ENCODE results near the gene RGMA. TPM values are rescaled to one million over a fixed set of nuclear protein-coding genes. Genes with fewer than 3 reads are reported as not detected.

Gene RGMA
- total and polyA plus RNA-seq, 10 of the 15 experiments (the other 5 are each of a cell fraction or from before 2014, with no cell fraction given): not detected

DNA sequence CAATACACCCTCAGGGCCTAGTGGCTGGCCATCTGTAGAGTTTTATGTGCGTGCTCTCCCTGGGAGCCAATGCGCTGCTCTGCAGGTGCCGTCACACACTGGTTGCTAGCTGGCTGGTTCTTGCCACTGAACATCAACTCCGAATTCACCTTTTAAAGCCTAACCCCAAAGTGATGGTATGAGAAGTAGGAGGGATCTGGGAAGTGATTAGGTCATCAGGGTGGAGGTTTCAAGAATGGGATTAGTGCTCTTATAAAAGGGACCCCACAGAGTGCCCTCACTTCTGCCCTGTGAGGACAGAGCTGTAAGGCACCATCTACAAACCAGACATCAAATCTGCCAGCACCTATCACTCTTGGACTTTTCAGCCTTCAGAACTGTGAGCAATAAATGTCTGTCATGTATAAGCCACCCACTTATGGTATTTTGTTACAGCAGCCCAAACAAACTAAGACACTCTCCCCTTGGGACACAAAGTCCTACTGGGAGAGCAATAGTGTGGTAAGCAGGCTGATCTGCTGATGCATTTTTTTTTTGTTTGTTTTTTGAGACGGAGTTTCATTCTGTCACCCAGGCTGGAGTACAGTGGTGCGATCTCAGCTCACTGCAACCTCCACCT lies 20.3 kb downstream of the RGMA start (continued):
- TF ChIP-seq ASH2L (IDR thresholded peaks at IDR 0.05; ENCODE audit: borderline replicate concordance, low read depth): no peak
- TF ChIP-seq HDAC6 (IDR thresholded peaks at IDR 0.05; ENCODE audit: unreplicated experiment): no peak

DNA sequence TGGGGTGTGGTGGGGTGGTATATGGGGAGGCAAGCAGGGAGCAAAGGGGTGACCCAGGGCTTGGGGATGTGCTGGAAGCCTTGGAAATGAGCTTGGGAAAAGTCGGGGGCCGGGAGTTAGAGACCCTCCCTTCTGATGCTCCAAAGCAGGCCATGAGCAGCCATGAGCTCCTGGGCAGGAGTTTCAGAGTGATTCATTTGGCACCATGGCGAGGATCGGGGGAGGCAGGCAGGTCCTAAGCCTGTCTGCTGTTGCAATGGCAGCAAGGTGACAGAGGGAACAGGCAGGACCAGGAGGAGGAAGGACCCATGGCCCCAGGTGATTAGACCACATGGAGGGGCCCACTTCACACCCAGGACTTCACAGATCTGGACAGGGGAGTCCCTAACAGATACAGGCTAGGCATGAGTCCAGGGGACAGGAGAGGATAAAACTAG lies 21.3 kb downstream of the RGMA start:
- DNase-seq (ENCODE audit: low read depth, low spot score) (no peak), ATAC-seq (no peak), FAIRE-seq (no peak)
- no peaks in the 10 kb centered on the region for H3K9me3 ChIP-seq (replicated peaks; ENCODE audit: control insufficient read depth, insufficient read depth, low read length)
- no peak overlapping the region for H3K27ac ChIP-seq (ENCODE audit: control insufficient read depth, insufficient read depth)
- H3K4me1 ChIP-seq (ENCODE audit: control insufficient read depth, insufficient read depth, low read length): no peaks in the 10 kb centered on the region
- SMC1A ChIA-PET (ENCODE audit: uncharacterized antibody, unreplicated experiment): no interaction called here
- TF ChIP-seq HDAC2 (IDR thresholded peaks at IDR 0.05) (no peak), GABPA (IDR thresholded peaks at IDR 0.05; ENCODE audit: low read depth) (no peak), SMC3 (IDR thresholded peaks at IDR 0.05; ENCODE audit: borderline replicate concordance, low read length) (no peak)
- TF ChIP-seq, protein P1, sequence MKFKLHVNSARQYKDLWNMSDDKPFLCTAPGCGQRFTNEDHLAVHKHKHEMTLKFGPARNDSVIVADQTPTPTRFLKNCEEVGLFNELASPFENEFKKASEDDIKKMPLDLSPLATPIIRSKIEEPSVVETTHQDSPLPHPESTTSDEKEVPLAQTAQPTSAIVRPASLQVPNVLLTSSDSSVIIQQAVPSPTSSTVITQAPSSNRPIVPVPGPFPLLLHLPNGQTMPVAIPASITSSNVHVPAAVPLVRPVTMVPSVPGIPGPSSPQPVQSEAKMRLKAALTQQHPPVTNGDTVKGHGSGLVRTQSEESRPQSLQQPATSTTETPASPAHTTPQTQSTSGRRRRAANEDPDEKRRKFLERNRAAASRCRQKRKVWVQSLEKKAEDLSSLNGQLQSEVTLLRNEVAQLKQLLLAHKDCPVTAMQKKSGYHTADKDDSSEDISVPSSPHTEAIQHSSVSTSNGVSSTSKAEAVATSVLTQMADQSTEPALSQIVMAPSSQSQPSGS (IDR thresholded peaks at IDR 0.05; ENCODE audit: low read length): no peak
- RAD21 ChIA-PET (ENCODE audit: unreplicated experiment): no interaction called here
- no TSS peak for BruUV-seq (replicated peaks)
- no peaks in the 10 kb centered on the region for H3K79me2 ChIP-seq (ENCODE audit: control insufficient read depth, insufficient read depth, low read length)
- WGBS (ENCODE audit: insufficient coverage, insufficient replicate concordance, low lambda C conversion rate, missing lambda C conversion rate): 31% methylated on average over 4 of the region's 4 CpGs
- CTCF ChIA-PET: no interaction called here
- H3K4me3 ChIP-seq: no peak overlapping the region
- no peak overlapping the region for H2AFZ ChIP-seq (ENCODE audit: control insufficient read depth, low read depth, low read length)
- H3K27me3 ChIP-seq (replicated peaks in 1 of 2; ENCODE audit: control insufficient read depth in 2 of 2, insufficient read depth in 2 of 2, low read length in 1 of 2): peaks cover 4 to 11% of the 10 kb centered on the region in 2 experiments
- H3K36me3 ChIP-seq (ENCODE audit: control insufficient read depth in 2 of 2, insufficient read depth in 2 of 2, low read length in 1 of 2): no peaks in the 10 kb centered on the region
- POLR2A ChIA-PET: no interaction called here
- intact Hi-C loops (cut with micrococcal nuclease; ENCODE audit: unreplicated experiment) (no loop called here), in situ Hi-C loops (cut with MboI) (no loop called here)
- H3K9ac ChIP-seq (ENCODE audit: control insufficient read depth, insufficient read depth, low read length): no peak overlapping the region
- no peaks in the 10 kb centered on the region for H4K20me1 ChIP-seq (ENCODE audit: control insufficient read depth, insufficient read depth)
- H3K4me2 ChIP-seq (ENCODE audit: control insufficient read depth, insufficient read depth): no peak overlapping the region

Measured in GM12878 (cell line).